ENCODE measurements around the gene TMEM191C.
"Not testable (repeated sequence)": the region's sequence is repeated elsewhere in the genome, so short reads cannot be mapped to it uniquely, and the experiment has no call there.

Gene TMEM191C

DNA sequence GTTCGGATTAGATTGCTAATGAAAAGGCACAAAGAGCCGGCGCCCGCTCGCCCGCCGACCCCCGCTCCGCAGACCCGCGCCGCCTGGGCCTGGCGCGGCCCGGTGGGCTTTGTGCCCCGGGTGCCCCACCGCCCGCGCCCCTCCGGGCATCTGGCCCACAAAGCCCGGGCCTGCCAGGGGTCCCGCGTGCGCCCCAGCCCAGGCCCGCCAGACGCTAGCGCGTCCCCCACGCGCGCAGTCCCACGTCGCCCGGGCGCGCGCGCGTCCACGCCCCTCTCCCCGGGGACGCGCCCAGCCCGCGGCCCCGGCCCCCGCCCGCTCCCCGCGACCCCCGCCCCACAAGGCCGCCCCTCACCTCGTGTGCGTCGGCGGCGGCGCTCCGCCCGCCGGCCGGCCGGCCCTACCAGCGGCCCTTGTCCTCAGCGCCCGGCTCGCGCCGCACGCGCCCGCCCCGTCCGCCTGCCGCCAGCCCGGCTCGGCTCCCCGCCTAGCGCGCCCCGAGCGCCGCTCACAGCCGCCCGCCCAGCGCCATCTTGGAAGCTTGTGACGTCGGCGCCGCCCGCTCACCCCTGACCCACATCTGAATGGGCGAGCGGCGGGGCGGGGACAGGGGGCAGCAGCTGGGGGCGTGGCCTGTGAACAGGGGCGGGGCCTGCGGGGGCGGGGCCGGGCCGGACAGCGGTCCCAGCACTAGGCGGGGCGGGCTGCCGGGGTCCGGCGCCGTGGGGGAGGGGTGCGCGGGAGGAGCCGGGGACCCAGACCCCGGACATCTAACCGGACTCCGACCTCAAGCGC is 50.0 kb downstream of the TMEM191C start:
- H3K36me3 ChIP-seq (ENCODE audit: low read length); H3K27me3 ChIP-seq (ENCODE audit: low read length); H3K9ac ChIP-seq (ENCODE audit: low read length); H4K20me1 ChIP-seq (ENCODE audit: low read depth, low read length); H3K9me3 ChIP-seq (ENCODE audit: insufficient read depth, low read length); H3K27ac ChIP-seq (ENCODE audit: low read depth, low read length); H3F3A ChIP-seq (ENCODE audit: insufficient read depth); H3K4me2 ChIP-seq (ENCODE audit: low read depth, low read length, poor library complexity, severe bottlenecking); H3K79me2 ChIP-seq (ENCODE audit: insufficient read depth, low read length); H2AFZ ChIP-seq (ENCODE audit: low read depth, low read length, severe bottlenecking); H3K4me3 ChIP-seq (ENCODE audit: insufficient read depth, low read length, poor library complexity, severe bottlenecking); H3K9me2 ChIP-seq (replicated peaks; ENCODE audit: insufficient read depth, low read length): not testable (repeated sequence)
